ENCODE results near the gene ZMYM2.
"Not testable (repeated sequence)": the region's sequence is repeated elsewhere in the genome, so short reads cannot be mapped to it uniquely, and the experiment has no call there.

The ZMYM2 gene

GRCh38 chr13:19984430-19985218 is 26.1 kb downstream of the ZMYM2 start:
- no peak for DNase-seq

- DNase-seq, result no peak
Measured at GRCh38 chr13:19985219-19985556, 26.7 kb downstream of the ZMYM2 start.

- no peak for DNase-seq
Measured at GRCh38 chr13:19991531-19991930, 33.0 kb downstream of the ZMYM2 start.

GRCh38 chr13:19993024-19993423 is 34.5 kb downstream of the ZMYM2 start:
- no peak for DNase-seq

GRCh38 chr13:19998960-19999359 is 40.4 kb downstream of the ZMYM2 start:
- no peak for DNase-seq

GRCh38 chr13:20000062-20000552 is 41.6 kb downstream of the ZMYM2 start:
- DNase-seq, result no peak

GRCh38 chr13:20001366-20002190 is 43.1 kb downstream of the ZMYM2 start:
- DNase-seq, result no peak

GRCh38 chr13:20002787-20003186 is 44.3 kb downstream of the ZMYM2 start:
- DNase-seq, result no peak

- DNase-seq, result no peak
Measured at GRCh38 chr13:20006206-20006605, 47.7 kb downstream of the ZMYM2 start.

- no peak for DNase-seq
Measured at GRCh38 chr13:20015763-20016162, 57.2 kb downstream of the ZMYM2 start.

- no peak for DNase-seq
Measured at GRCh38 chr13:20016649-20017364, 58.3 kb downstream of the ZMYM2 start.

- no peak for DNase-seq
Measured at GRCh38 chr13:20017365-20017711, 58.8 kb downstream of the ZMYM2 start.

GRCh38 chr13:20019043-20019442 is 60.5 kb downstream of the ZMYM2 start:
- DNase-seq, result no peak

GRCh38 chr13:20024702-20025101 is 66.2 kb downstream of the ZMYM2 start:
- no peak for DNase-seq

- DNase-seq, result no peak
Measured at GRCh38 chr13:20028953-20029352, 70.4 kb downstream of the ZMYM2 start.

- no peak for DNase-seq
Measured at GRCh38 chr13:20033486-20033885, 75.0 kb downstream of the ZMYM2 start.

- DNase-seq, result no peak
Measured at GRCh38 chr13:20035130-20035529, 76.6 kb downstream of the ZMYM2 start.

GRCh38 chr13:20037908-20038307 is 79.4 kb downstream of the ZMYM2 start:
- DNase-seq, result no peak

GRCh38 chr13:20042603-20043002 is 84.1 kb downstream of the ZMYM2 start:
- DNase-seq, result not testable (repeated sequence)

- DNase-seq, result no peak
Measured at GRCh38 chr13:20043207-20043925, 84.8 kb downstream of the ZMYM2 start.

- no peak for DNase-seq
Measured at GRCh38 chr13:20044086-20044485, 85.6 kb downstream of the ZMYM2 start.

GRCh38 chr13:20045950-20046548 is 87.5 kb downstream of the ZMYM2 start:
- no peak for DNase-seq

All from NCI-H446 treated with DMSO at 0.1 percent for 48 hours (cell line).